ENCODE measurements around the gene ADAMTS10. TPM values are rescaled to one million over a fixed set of nuclear protein-coding genes. Genes with fewer than 3 reads are reported as not detected.
A peak's percentile ranks its signal among the peaks of the same experiment; 100 is the strongest.

The ADAMTS10 gene
- 10 to 100 TPM; 16.7 to 46.7 (median 22.5) TPM for total RNA-seq

GRCh38 chr19:8610041-8610935 lies at the start of gene ADAMTS10:
Gene ADAMTS10, minus strand, starts transcription at chr19:8610715. Its CDS starts 5,005 bp downstream, at chr19:8605710.
- ATAC-seq (ENCODE audit: low FRiP score) (no peak), DNase-seq (ENCODE audit: low spot score) (no peak)
- TF ChIP-seq, protein P1, sequence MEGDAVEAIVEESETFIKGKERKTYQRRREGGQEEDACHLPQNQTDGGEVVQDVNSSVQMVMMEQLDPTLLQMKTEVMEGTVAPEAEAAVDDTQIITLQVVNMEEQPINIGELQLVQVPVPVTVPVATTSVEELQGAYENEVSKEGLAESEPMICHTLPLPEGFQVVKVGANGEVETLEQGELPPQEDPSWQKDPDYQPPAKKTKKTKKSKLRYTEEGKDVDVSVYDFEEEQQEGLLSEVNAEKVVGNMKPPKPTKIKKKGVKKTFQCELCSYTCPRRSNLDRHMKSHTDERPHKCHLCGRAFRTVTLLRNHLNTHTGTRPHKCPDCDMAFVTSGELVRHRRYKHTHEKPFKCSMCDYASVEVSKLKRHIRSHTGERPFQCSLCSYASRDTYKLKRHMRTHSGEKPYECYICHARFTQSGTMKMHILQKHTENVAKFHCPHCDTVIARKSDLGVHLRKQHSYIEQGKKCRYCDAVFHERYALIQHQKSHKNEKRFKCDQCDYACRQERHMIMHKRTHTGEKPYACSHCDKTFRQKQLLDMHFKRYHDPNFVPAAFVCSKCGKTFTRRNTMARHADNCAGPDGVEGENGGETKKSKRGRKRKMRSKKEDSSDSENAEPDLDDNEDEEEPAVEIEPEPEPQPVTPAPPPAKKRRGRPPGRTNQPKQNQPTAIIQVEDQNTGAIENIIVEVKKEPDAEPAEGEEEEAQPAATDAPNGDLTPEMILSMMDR (IDR thresholded peaks at IDR 0.05) = no peak

GRCh38 chr19:8659905-8660304 lies 49.4 kb upstream of the ADAMTS10 start:
- TF ChIP-seq, protein P1 (IDR thresholded peaks at IDR 0.05) = no peak
- no peak for DNase-seq (ENCODE audit: low spot score)
- ATAC-seq (ENCODE audit: low FRiP score) = no peak

DNA sequence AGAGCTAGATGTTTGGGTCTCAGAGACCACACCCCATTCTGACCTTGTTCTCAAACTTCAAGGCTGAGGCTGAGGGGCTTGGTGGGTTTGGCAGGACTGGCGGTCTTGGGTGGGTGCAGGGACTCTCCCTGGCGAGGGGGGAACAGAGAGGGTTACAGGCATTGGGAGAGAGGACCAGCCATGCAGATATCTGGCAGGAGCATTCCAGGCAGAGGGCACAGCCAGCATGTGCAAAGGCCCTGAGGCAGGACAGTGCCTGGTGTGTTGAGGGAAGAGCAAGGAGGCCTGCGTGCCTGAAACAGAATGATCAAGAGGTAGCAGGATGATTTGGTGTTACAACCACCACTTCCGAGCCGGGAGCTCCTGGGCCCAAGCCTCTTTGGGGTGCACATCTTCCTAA lies 47.4 kb upstream of the ADAMTS10 start:
- ATAC-seq (ENCODE audit: low FRiP score) = no peak
- TF ChIP-seq, protein P1 (IDR thresholded peaks at IDR 0.05) = no peak
- DNase-seq (ENCODE audit: low spot score) = no peak

DNA sequence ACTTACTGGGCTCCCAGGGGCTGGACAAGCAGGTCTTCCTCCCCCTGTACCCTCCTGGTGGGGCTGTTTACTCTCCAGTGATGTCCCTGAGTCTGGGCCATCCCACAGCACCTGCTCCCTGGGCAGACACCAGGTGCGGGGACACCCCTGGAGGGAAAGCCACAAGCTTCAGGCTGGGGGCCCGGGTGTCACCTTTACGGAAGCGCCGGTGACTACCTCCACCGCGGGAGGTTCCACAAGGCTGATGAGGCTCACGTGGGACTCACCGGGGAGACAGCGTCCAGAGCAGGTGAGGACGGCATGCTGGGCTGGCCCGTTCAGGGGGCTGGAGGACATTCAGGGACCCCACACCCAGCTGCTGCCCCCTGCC lies 44.8 kb upstream of the ADAMTS10 start:
- TF ChIP-seq, protein P1 (IDR thresholded peaks at IDR 0.05) = no peak
- ATAC-seq (ENCODE audit: low FRiP score) = no peak
- DNase-seq (ENCODE audit: low spot score) = no peak

- peak; percentile 77 for ATAC-seq (ENCODE audit: low FRiP score)
- no peak for DNase-seq (ENCODE audit: low spot score)
- TF ChIP-seq, protein P1 (IDR thresholded peaks at IDR 0.05) = peak in 1 of 3 donors; percentile 21
Measured at GRCh38 chr19:8654591-8655339, 44.2 kb upstream of the ADAMTS10 start.

GRCh38 chr19:8648240-8648639 lies 37.7 kb upstream of the ADAMTS10 start:
- ATAC-seq (ENCODE audit: low FRiP score) = no peak
- TF ChIP-seq, protein P1 (IDR thresholded peaks at IDR 0.05) = no peak

More at GRCh38 chr19:8648240-8648639, 37.7 kb upstream of the ADAMTS10 start:
- DNase-seq (ENCODE audit: low spot score) = no peak

Data from omental fat pad (tissue), 4 donors.